ENCODE measurements around the gene MCTP1.

GRCh38 chr5:95080030-95080429 is 204.9 kb downstream of the MCTP1 start:
- TF ChIP-seq CTCF (optimal IDR thresholded peaks at IDR 0.05 in 1 of 3, IDR thresholded peaks at IDR 0.05 in 1 of 3, conservative IDR thresholded peaks at IDR 0.05 in 1 of 3; ENCODE audit: extremely low read depth in 1 of 3, insufficient read depth in 2 of 3, low read length in 3 of 3) (no peak), EZH2 (IDR thresholded peaks at IDR 0.05; ENCODE audit: low read length) (no peak)
